ENCODE results near the gene AKR1B1. TPM values are rescaled to one million over a fixed set of nuclear protein-coding genes. Genes with fewer than 3 reads are reported as not detected.
A peak's percentile ranks its signal among the peaks of the same experiment; 100 is the strongest.

The AKR1B1 gene
- total RNA-seq, 1 experiment from 2014 or later, result 166 TPM

- Histone ChIP-seq H3K4me1 (ENCODE audit: insufficient read depth, low read length) (no peaks in the 10 kb centered on the region), H3K79me2 (ENCODE audit: insufficient read depth, low read length) (peaks cover 7% of the 10 kb centered on the region; the same call in 1 of the 2 replicates), H3K18ac (ENCODE audit: insufficient read length, low read depth, low read length) (no peak overlapping the region), H2AK5ac (ENCODE audit: insufficient read length, low read length) (no peak overlapping the region), H2BK5ac (ENCODE audit: insufficient read length, low read length) (no peak overlapping the region), H3K4ac (ENCODE audit: low read depth, low read length) (no peak overlapping the region), H3K9ac (ENCODE audit: extremely low read depth, insufficient read length, low read length) (no peak overlapping the region), H2AFZ (ENCODE audit: low read length) (no peak overlapping the region), H3K23ac (ENCODE audit: insufficient read length, low read depth, low read length) (no peak overlapping the region), H3K9me3 (ENCODE audit: control insufficient read depth, low read depth, low read length) (no peaks in the 10 kb centered on the region), H3K56ac (ENCODE audit: insufficient read length, low read depth, low read length) (no peak overlapping the region), H3T11ph (ENCODE audit: low read length) (no peak overlapping the region), H3K79me1 (ENCODE audit: insufficient read depth, low read depth, low read length, poor library complexity, severe bottlenecking) (peaks cover 11% of the 10 kb centered on the region), H4K20me1 (ENCODE audit: control insufficient read depth, insufficient read depth, insufficient read length) (no peaks in the 10 kb centered on the region), H3K27me3 (ENCODE audit: insufficient read depth, low read length) (no peaks in the 10 kb centered on the region), H3K4me2 (ENCODE audit: insufficient read depth, insufficient read length, low read length) (no peak overlapping the region), H4K91ac (ENCODE audit: insufficient read length, low read depth, low read length) (no peak overlapping the region), H2BK120ac (ENCODE audit: low read depth, low read length, poor library complexity, severe bottlenecking) (no peak overlapping the region), H4K5ac (ENCODE audit: insufficient read length, low read depth, low read length) (no peak overlapping the region), H4K8ac (replicated peaks; ENCODE audit: insufficient read length, low read depth, low read length) (no peak overlapping the region), H2BK12ac (ENCODE audit: insufficient read length, low read depth, low read length) (no peak overlapping the region), H3K14ac (ENCODE audit: insufficient read depth, low read length) (no peak overlapping the region), H3K23me2 (ENCODE audit: insufficient read length, low read depth, low read length, poor library complexity, severe bottlenecking) (no peaks in the 10 kb centered on the region), H2BK15ac (ENCODE audit: low read depth, low read length) (no peak overlapping the region), H3K27ac (ENCODE audit: insufficient read length, low read depth, low read length) (no peak overlapping the region), H2BK20ac (ENCODE audit: low read depth, low read length, poor library complexity, severe bottlenecking) (no peak overlapping the region)
- H3K36me3 Mint-ChIP-seq (ENCODE audit: insufficient read depth in 1 of 3, low read depth in 3 of 3), result peaks cover 39 to 78% (median 69%) of the 10 kb centered on the region in 3 experiments
- H3K27ac Mint-ChIP-seq, result peak overlapping the region; percentile 8 to 70 (median 20); a peak in 3 of 7 replicates
- TF ChIP-seq CTCF (conservative IDR thresholded peaks at IDR 0.05), result no peak
- peaks cover 3% of the 10 kb centered on the region in 2 experiments for H3K4me1 Mint-ChIP-seq
- DNase-seq, result no peak
- WGBS (ENCODE audit: extremely low coverage, insufficient read length, low lambda C conversion rate), result no CpG with 5 or more reads among the region's 5 CpGs
- no peaks in the 10 kb centered on the region for H3K9me3 Mint-ChIP-seq
- no peak overlapping the region for H3K4me3 Mint-ChIP-seq
- H3K27me3 Mint-ChIP-seq (ENCODE audit: low read depth), result no peaks in the 10 kb centered on the region
Observed at GRCh38 chr7:134452419-134452838, 6.5 kb downstream of the AKR1B1 start.

Measured in H9 (cell line).